ENCODE results near the gene CSNK1D.
A peak's percentile ranks its signal among the peaks of the same experiment; 100 is the strongest.

CSNK1D gene

DNA sequence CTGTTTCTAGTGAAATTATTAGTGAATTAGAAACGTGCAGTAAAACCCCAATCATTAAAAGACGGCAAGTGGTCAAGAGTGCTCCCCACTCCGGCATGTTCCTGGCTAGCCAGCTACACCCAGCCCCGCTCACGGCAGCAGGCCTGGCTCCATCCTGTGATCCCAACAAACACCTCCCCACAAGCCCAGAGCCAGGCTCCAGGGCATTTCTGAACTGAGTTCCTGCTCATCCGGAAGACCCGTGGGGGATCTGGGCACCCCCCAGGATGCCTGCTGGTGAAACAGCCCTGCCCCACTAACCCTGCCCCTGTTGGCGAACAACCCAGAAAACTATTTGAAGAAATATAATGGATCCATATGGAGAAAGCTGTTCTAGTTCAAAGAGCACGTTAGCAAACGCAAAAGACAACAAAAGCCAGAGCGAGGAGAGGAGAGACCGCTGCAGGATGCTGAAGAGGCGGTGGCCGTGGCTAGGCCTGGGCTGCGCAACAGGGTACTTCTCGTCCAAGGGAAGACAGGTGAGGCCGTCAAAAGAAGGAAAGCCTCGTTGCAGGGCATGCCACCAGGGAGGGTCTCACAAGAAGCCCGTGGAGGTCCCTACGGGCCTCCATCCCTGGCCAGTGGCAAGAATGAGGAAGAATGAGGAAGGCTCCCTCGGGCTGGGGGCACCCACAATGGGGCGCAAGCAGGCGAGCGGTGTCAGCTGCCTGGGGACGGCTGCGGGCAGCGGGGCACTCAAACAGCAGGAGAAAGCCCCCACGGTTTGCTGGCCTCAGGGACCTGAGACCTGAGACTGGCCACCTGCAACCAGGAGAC, 25.4 kb downstream of the CSNK1D start:
- no peak for TF ChIP-seq HOXD13 (CRISPR knock-in tag; IDR thresholded peaks at IDR 0.05; ENCODE audit: borderline replicate concordance)
- peak; percentile 35; the same call in 1 of the 2 replicates for TF ChIP-seq GLIS1 (tag by site-specific recombination; IDR thresholded peaks at IDR 0.05)
- Histone ChIP-seq H3K4me3 (ENCODE audit: low read depth, low read length) (no peak overlapping the region), H3K4me1 (ENCODE audit: control insufficient read depth, insufficient read depth, low read length) (no peaks in the 10 kb centered on the region), H3K9me3 (ENCODE audit: control insufficient read depth, insufficient read depth, low read depth, low read length) (no peaks in the 10 kb centered on the region), H3K36me3 (ENCODE audit: control insufficient read depth in 2 of 2, insufficient read depth in 1 of 2, low read length in 2 of 2) (peaks cover 54 to 100% of the 10 kb centered on the region in 2 experiments), H3K27ac (ENCODE audit: extremely low read depth, low read depth, low read length) (peak overlapping the region; percentile 16; the same call in 1 of the 2 replicates)
- POLR2A ChIA-PET = no interaction called here
- CTCF ChIA-PET = interaction anchor here (0.8 to 3.4 kb wide), 3 partner anchors 12 to 73 kb away, joined by 3 to 15 read pairs (median 4); no protein-coding TSS in a partner anchor

DNA sequence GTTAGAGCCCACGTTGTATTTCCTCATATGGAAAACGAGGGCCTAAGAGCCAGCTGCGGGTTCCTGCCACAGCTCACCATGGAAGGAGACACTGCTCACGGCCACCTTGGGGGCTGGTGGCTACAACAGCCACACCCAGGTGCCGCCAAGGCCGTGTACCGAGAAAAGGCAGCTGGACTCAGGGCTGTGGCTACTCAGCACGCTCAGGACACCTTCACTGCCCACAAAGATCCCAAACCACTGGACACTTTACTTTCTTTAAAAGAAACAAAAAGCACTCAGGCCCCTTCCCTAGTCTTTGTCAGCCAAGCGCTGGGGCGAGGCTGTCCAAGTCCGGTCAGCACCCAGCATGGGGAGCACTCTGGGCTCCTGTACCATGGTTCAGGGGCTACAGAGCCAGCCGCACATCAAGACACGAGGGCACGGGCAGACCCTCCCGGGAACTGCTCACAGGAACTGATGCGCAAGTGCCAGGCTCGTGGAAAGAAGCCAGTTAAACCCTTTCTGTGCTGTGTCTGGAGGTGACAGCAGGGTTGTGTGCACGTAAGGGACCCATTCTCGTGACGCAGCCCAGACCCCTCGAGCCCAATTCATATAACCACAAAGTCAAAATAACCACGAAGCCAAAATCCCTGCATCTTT, 26.2 kb downstream of the CSNK1D start:
- no peaks in the 10 kb centered on the region for H3K4me1 ChIP-seq (ENCODE audit: control insufficient read depth, insufficient read depth, low read length)
- peak overlapping the region; percentile 32; the same call in 1 of the 2 replicates for H3K27ac ChIP-seq (ENCODE audit: extremely low read depth, low read depth, low read length)
- TF ChIP-seq ZNF610 (tag by site-specific recombination; IDR thresholded peaks at IDR 0.05; ENCODE audit: borderline replicate concordance) (no peak), ZNF785 (tag by site-specific recombination; IDR thresholded peaks at IDR 0.05) (no peak), ZNF324 (tag by site-specific recombination; IDR thresholded peaks at IDR 0.05) (no peak), ZNF76 (tag by site-specific recombination; IDR thresholded peaks at IDR 0.05; ENCODE audit: borderline replicate concordance, low read depth) (no peak), ZNF768 (tag by site-specific recombination; IDR thresholded peaks at IDR 0.05) (no peak), GLI4 (tag by site-specific recombination; IDR thresholded peaks at IDR 0.05) (no peak), BCL11A (tag by site-specific recombination; IDR thresholded peaks at IDR 0.05; ENCODE audit: low read depth) (no peak)
- TF ChIP-seq, protein P1, sequence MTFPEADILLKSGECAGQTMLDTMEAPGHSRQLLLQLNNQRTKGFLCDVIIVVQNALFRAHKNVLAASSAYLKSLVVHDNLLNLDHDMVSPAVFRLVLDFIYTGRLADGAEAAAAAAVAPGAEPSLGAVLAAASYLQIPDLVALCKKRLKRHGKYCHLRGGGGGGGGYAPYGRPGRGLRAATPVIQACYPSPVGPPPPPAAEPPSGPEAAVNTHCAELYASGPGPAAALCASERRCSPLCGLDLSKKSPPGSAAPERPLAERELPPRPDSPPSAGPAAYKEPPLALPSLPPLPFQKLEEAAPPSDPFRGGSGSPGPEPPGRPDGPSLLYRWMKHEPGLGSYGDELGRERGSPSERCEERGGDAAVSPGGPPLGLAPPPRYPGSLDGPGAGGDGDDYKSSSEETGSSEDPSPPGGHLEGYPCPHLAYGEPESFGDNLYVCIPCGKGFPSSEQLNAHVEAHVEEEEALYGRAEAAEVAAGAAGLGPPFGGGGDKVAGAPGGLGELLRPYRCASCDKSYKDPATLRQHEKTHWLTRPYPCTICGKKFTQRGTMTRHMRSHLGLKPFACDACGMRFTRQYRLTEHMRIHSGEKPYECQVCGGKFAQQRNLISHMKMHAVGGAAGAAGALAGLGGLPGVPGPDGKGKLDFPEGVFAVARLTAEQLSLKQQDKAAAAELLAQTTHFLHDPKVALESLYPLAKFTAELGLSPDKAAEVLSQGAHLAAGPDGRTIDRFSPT (tag by site-specific recombination; IDR thresholded peaks at IDR 0.05) = no peak
- ChIA-PET POLR2A (interaction anchor here (0.6 kb wide), 1 partner anchor 155 kb away, joined by 4 read pairs; no protein-coding TSS in a partner anchor), CTCF (interaction anchor here (0.8 to 3.4 kb wide), 3 partner anchors 11 to 36 kb away, joined by 3 to 15 read pairs (median 8); no protein-coding TSS in a partner anchor)
- H3K36me3 ChIP-seq (ENCODE audit: control insufficient read depth in 2 of 2, insufficient read depth in 1 of 2, low read length in 2 of 2) = peaks cover 52 to 100% of the 10 kb centered on the region in 2 experiments
- H3K4me3 ChIP-seq (ENCODE audit: low read depth, low read length) = no peak overlapping the region
- H3K9me3 ChIP-seq (ENCODE audit: control insufficient read depth, insufficient read depth, low read depth, low read length) = no peaks in the 10 kb centered on the region

DNA sequence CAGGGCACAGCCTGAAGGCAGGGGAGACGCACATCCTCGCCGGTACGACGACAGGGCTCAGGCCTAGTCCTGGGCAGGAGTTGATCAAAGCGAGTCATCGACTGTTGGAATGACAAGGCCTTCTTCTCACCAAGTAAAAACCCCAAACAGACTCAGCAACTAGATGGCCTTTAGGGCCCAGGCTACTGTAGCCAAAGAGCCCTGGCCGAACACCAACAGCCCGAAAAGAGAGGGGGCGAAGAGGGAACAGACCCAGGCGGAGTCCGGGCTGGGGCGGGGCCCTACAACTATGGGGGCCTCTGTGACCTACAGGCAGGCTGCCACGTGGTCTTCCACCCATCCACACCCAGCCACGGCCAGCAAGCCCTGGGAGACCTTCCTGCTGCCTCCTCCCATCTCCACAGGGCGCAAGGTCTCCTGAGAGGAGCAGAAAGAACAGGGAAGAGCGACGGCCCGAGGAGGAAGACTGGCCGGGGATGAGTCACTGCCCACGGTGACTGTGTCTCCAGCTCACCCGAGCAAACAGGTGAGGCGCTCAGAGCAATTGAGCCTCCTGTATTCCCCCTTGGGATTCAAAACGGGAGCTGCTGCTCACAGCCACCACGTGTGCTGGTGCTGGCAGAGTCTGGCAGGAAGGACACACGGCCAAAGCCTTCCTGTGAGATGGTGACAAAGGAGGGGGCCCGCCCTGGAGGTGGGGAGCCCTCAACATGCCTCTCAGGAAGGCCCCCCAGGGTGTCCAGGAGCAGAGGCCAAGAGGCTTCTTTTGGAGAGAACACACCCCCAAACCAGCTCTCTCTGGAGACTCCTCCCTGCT, 26.9 kb downstream of the CSNK1D start:
- Histone ChIP-seq H3K9me3 (ENCODE audit: control insufficient read depth, insufficient read depth, low read depth, low read length) (no peaks in the 10 kb centered on the region), H3K36me3 (ENCODE audit: control insufficient read depth in 2 of 2, insufficient read depth in 1 of 2, low read length in 2 of 2) (peaks cover 44 to 99% of the 10 kb centered on the region in 2 experiments), H3K4me1 (ENCODE audit: control insufficient read depth, insufficient read depth, low read length) (no peaks in the 10 kb centered on the region), H3K4me3 (ENCODE audit: low read depth, low read length) (no peak overlapping the region), H3K27ac (ENCODE audit: extremely low read depth, low read depth, low read length) (peak overlapping the region; percentile 32; the same call in 1 of the 2 replicates)
- ChIA-PET POLR2A (interaction anchor here (0.6 kb wide), 1 partner anchor 154 kb away, joined by 4 read pairs; no protein-coding TSS in a partner anchor), CTCF (interaction anchor here (1.4 kb wide), 1 partner anchor 10 kb away, joined by 8 read pairs; no protein-coding TSS in a partner anchor)
- TF ChIP-seq ZNF138 (tag by site-specific recombination; IDR thresholded peaks at IDR 0.05; ENCODE audit: borderline replicate concordance) (no peak), ZIC2 (tag by site-specific recombination; IDR thresholded peaks at IDR 0.05) (peak; percentile 41), ZNF223 (tag by site-specific recombination; IDR thresholded peaks at IDR 0.05) (no peak), YY1 (tag by site-specific recombination; IDR thresholded peaks at IDR 0.05) (no peak), ZNF391 (tag by site-specific recombination; IDR thresholded peaks at IDR 0.05; ENCODE audit: borderline replicate concordance, low read depth) (no peak), ZNF394 (tag by site-specific recombination; IDR thresholded peaks at IDR 0.05; ENCODE audit: borderline replicate concordance) (no peak), ZBTB1 (tag by site-specific recombination; IDR thresholded peaks at IDR 0.05) (no peak), ZEB2 (tag by site-specific recombination; IDR thresholded peaks at IDR 0.05) (no peak)
- TF ChIP-seq, protein P2, sequence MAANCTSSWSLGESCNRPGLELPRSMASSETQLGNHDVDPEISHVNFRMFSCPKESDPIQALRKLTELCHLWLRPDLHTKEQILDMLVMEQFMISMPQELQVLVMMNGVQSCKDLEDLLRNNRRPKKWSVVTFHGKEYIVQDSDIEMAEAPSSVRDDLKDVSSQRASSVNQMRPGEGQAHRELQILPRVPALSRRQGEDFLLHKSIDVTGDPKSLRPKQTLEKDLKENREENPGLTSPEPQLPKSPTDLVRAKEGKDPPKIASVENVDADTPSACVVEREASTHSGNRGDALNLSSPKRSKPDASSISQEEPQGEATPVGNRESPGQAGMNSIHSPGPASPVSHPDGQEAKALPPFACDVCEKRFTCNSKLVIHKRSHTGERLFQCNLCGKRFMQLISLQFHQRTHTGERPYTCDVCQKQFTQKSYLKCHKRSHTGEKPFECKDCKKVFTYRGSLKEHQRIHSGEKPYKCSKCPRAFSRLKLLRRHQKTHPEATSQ (tag by site-specific recombination; IDR thresholded peaks at IDR 0.05) = no peak
- TF ChIP-seq, protein P3, sequence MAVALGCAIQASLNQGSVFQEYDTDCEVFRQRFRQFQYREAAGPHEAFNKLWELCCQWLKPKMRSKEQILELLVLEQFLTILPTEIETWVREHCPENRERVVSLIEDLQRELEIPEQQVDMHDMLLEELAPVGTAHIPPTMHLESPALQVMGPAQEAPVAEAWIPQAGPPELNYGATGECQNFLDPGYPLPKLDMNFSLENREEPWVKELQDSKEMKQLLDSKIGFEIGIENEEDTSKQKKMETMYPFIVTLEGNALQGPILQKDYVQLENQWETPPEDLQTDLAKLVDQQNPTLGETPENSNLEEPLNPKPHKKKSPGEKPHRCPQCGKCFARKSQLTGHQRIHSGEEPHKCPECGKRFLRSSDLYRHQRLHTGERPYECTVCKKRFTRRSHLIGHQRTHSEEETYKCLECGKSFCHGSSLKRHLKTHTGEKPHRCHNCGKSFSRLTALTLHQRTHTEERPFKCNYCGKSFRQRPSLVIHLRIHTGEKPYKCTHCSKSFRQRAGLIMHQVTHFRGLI (tag by site-specific recombination; IDR thresholded peaks at IDR 0.05) = no peak
- TF ChIP-seq, protein P4, sequence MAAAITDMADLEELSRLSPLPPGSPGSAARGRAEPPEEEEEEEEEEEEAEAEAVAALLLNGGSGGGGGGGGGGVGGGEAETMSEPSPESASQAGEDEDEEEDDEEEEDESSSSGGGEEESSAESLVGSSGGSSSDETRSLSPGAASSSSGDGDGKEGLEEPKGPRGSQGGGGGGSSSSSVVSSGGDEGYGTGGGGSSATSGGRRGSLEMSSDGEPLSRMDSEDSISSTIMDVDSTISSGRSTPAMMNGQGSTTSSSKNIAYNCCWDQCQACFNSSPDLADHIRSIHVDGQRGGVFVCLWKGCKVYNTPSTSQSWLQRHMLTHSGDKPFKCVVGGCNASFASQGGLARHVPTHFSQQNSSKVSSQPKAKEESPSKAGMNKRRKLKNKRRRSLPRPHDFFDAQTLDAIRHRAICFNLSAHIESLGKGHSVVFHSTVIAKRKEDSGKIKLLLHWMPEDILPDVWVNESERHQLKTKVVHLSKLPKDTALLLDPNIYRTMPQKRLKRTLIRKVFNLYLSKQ (tag by site-specific recombination; IDR thresholded peaks at IDR 0.05; ENCODE audit: borderline replicate concordance) = no peak
